ENCODE results near the gene LTBR.

DNA sequence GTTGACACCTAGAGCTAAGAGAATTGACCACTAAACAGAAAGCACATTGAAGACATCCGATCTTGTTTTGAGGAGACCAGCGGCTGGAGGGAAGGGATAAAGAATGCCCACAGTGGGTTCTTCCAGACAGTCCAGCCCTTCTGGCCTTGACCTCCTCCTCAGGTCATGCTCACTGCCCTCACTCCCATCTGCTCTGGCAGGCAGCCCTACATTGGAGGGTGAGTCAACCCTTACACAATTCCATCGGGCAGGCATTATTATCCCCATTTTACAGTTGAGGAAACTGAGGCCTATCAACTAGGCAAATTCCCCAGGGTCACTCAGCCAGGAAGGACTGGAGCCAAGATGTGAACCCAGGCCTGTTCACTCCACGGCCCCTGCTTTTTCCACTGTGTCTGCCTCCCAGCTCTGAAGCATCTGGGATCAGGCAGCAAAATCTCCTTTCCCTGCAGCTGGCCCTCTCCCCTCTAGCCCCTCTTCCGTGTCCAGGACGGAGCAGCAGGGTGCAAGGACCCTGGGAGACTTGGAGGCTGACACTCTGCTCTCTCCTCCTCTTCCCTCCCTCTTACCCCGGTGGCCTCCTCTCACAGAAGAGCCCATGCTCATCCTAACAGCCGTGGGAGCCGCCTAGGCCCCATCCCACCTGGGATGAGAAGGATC, 13.9 kb upstream of the LTBR start:
- TF ChIP-seq, protein P1, sequence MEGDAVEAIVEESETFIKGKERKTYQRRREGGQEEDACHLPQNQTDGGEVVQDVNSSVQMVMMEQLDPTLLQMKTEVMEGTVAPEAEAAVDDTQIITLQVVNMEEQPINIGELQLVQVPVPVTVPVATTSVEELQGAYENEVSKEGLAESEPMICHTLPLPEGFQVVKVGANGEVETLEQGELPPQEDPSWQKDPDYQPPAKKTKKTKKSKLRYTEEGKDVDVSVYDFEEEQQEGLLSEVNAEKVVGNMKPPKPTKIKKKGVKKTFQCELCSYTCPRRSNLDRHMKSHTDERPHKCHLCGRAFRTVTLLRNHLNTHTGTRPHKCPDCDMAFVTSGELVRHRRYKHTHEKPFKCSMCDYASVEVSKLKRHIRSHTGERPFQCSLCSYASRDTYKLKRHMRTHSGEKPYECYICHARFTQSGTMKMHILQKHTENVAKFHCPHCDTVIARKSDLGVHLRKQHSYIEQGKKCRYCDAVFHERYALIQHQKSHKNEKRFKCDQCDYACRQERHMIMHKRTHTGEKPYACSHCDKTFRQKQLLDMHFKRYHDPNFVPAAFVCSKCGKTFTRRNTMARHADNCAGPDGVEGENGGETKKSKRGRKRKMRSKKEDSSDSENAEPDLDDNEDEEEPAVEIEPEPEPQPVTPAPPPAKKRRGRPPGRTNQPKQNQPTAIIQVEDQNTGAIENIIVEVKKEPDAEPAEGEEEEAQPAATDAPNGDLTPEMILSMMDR (conservative IDR thresholded peaks at IDR 0.05 in 1 of 2, IDR thresholded peaks at IDR 0.05 in 1 of 2; ENCODE audit: low read depth in 1 of 2, low read length in 2 of 2): no peak
- TF ChIP-seq EZH2 (IDR thresholded peaks at IDR 0.05; ENCODE audit: low read length, missing control alignments): no peak

Measured in fibroblast of lung (primary cell).